NCI-H526 (cell line): Measurements from ENCODE around the gene TNFAIP6.
"Not testable (repeated sequence)": the region's sequence is repeated elsewhere in the genome, so short reads cannot be mapped to it uniquely, and the experiment has no call there.

Experiments
- DNase-seq, 2 experiments: peaks; one replicate each; lab custom pipeline; 2025; lab: John Stamatoyannopoulos, UW

TNFAIP6 gene

GRCh38 chr2:151357359-151357758, at the start of gene TNFAIP6:
Gene TNFAIP6, plus strand, starts transcription at chr2:151357592. Its CDS starts 75 bp downstream, at chr2:151357667.
- no peak for DNase-seq

GRCh38 chr2:151310313-151310712, 47.1 kb upstream of the TNFAIP6 start:
- not testable (repeated sequence) for DNase-seq

- DNase-seq = not testable (repeated sequence)
Measured at GRCh38 chr2:151312440-151312839, 45.0 kb upstream of the TNFAIP6 start.

GRCh38 chr2:151315381-151315903, 42.0 kb upstream of the TNFAIP6 start:
- DNase-seq = peak in 1 of 2 experiments; percentile 45

- no peak for DNase-seq
Measured at GRCh38 chr2:151325581-151326095, 31.8 kb upstream of the TNFAIP6 start.

- no peak for DNase-seq
Measured at GRCh38 chr2:151326554-151326953, 30.8 kb upstream of the TNFAIP6 start.

GRCh38 chr2:151329998-151330397, 27.4 kb upstream of the TNFAIP6 start:
- no peak for DNase-seq

- peak in 1 of 2 experiments; percentile 5 for DNase-seq
Measured at GRCh38 chr2:151333083-151333482, 24.3 kb upstream of the TNFAIP6 start.

- DNase-seq = no peak
Measured at GRCh38 chr2:151334082-151334815, 23.1 kb upstream of the TNFAIP6 start.

- no peak for DNase-seq
Measured at GRCh38 chr2:151336863-151337371, 20.5 kb upstream of the TNFAIP6 start.

- DNase-seq = no peak
Measured at GRCh38 chr2:151337643-151338042, 19.7 kb upstream of the TNFAIP6 start.

GRCh38 chr2:151338115-151338514, 19.3 kb upstream of the TNFAIP6 start:
- DNase-seq = no peak

GRCh38 chr2:151343073-151343472, 14.3 kb upstream of the TNFAIP6 start:
- no peak for DNase-seq

GRCh38 chr2:151344191-151344590, 13.2 kb upstream of the TNFAIP6 start:
- DNase-seq = not testable (repeated sequence)

GRCh38 chr2:151344906-151345305, 12.5 kb upstream of the TNFAIP6 start:
- peak in 1 of 2 experiments; percentile 2 for DNase-seq

- DNase-seq = no peak
Measured at GRCh38 chr2:151347294-151347693, 10.1 kb upstream of the TNFAIP6 start.

- DNase-seq = no peak
Measured at GRCh38 chr2:151347906-151348305, 9.5 kb upstream of the TNFAIP6 start.

GRCh38 chr2:151350579-151351195, 6.7 kb upstream of the TNFAIP6 start:
- DNase-seq = no peak

GRCh38 chr2:151353995-151354394, 3.4 kb upstream of the TNFAIP6 start:
- no peak for DNase-seq

GRCh38 chr2:151354807-151355206, 2.6 kb upstream of the TNFAIP6 start:
- DNase-seq = no peak

- no peak for DNase-seq
Measured at GRCh38 chr2:151358166-151358970, 976 bp downstream of the TNFAIP6 start.
